K562 (cell line): ENCODE results near the gene TP73. TPM values are rescaled to one million over a fixed set of nuclear protein-coding genes. Genes with fewer than 3 reads are reported as not detected.

Experiments used
- ATAC-seq: fragments of 200-7000 bp; cut with Tn5 transposase; 3 replicates; pipeline ENCODE4 v1.9.1; 2020; ENCODE audit warnings: moderate library complexity
- BruUV-seq: library from RNA; stranded (reverse); fragments of 400-500 nt; replicated peaks from 2 replicates; lab custom pipeline; 2021; lab: Mats Ljungman, UMichigan
- CTCF ChIA-PET: fragments of 300-600 bp; formaldehyde crosslinking; extraction: SDS; loops from one replicate; lab custom pipeline; 2021; ENCODE audit warnings: low intra/inter-chr PET ratio; lab: Yijun Ruan, JAX
- POLR2A ChIA-PET: fragments of 300-600, 350-650 bp; sonication (Branson Sonifier 250); formaldehyde crosslinking; extraction: SDS; loops from one replicate; lab custom pipeline; 2021; ENCODE audit warnings: antibody characterized with exemption, inconsistent platforms; lab: Yijun Ruan, JAX
- DNase-seq, 4 experiments: peaks; one replicate each; pipeline versions ENCODE4 v3.0.0 to v3.0.0-alpha.2; 2011 to 2018; ENCODE audit warnings: low spot score in 3 of 4, mixed read lengths in 3 of 4; ENCODE audit errors: extremely low read depth in 1 of 4
- FAIRE-seq: peaks from 2 replicates; lab custom pipeline; 2011; peaks lifted over from hg19 to GRCh38; lab: Jason Lieb, UNC
- H2AFZ ChIP-seq: 2 replicates; pipeline ENCODE4 v1.6.0; 2011; ENCODE audit warnings: low read depth, low read length, control low read depth, inconsistent platforms
- H3K27ac ChIP-seq: fragments of 200-600 bp; 3 replicates; pipeline ENCODE4 v1.8.0; 2011; ENCODE audit warnings: low read depth, mild to moderate bottlenecking, control low read depth, inconsistent platforms, low read length, moderate library complexity, mixed read lengths; ENCODE audit errors: extremely low read depth
- H3K27me3 ChIP-seq, 2 experiments: fragments of 300-600 bp in 1 of 2; 2 replicates in 1 of 2; 3 replicates in 1 of 2; pipeline versions ENCODE4 v1.6.0 to v1.8.0; 2011; ENCODE audit warnings: inconsistent platforms in 2 of 2, low read length in 2 of 2, mild to moderate bottlenecking in 1 of 2, mixed read lengths in 1 of 2, moderate library complexity in 1 of 2; ENCODE audit not compliant: control insufficient read depth in 2 of 2, insufficient read depth in 2 of 2
- H3K36me3 ChIP-seq: fragments of 300-600 bp; 3 replicates; pipeline ENCODE4 v1.8.0; 2011; ENCODE audit warnings: mild to moderate bottlenecking, low read length, inconsistent platforms; ENCODE audit not compliant: control insufficient read depth, insufficient read depth
- H3K4me1 ChIP-seq, 2 experiments: fragments of 200-600 bp in 1 of 2; replicated peaks in 1 of 2; 2 replicates in 1 of 2; 3 replicates in 1 of 2; pipeline versions ENCODE4 v1.5.1 to v1.8.0; 2011; ENCODE audit warnings: inconsistent platforms in 2 of 2, low read length in 2 of 2, mild to moderate bottlenecking in 1 of 2, mixed read lengths in 1 of 2, moderate library complexity in 1 of 2; ENCODE audit not compliant: control insufficient read depth in 2 of 2, insufficient read depth in 2 of 2
- H3K4me2 ChIP-seq: 2 replicates; pipeline ENCODE4 v1.6.1; 2011; ENCODE audit warnings: low read length, control low read depth, inconsistent platforms, mixed read lengths; ENCODE audit not compliant: insufficient read depth
- H3K4me3 ChIP-seq: fragments of 200-600 bp; sonication (generic), shearing (Covaris generic); 2 replicates; pipeline ENCODE4 v1.5.1; 2016; ENCODE audit warnings: control low read depth, inconsistent platforms
- H3K79me2 ChIP-seq: fragments of 200-600 bp; 3 replicates; pipeline ENCODE4 v1.8.0; 2011; ENCODE audit warnings: low read length, inconsistent platforms; ENCODE audit not compliant: control insufficient read depth, insufficient read depth
- H3K9ac ChIP-seq, 2 experiments: 2 replicates each; pipeline versions ENCODE4 v1.6.0 to v1.6.1; 2011; ENCODE audit warnings: low read depth in 2 of 2, low read length in 2 of 2, control low read depth in 1 of 2, inconsistent platforms in 1 of 2, mild to moderate bottlenecking in 1 of 2, mixed read lengths in 1 of 2; ENCODE audit not compliant: insufficient read depth in 1 of 2
- H3K9me1 ChIP-seq: one replicate; pipeline ENCODE4 v1.6.0; 2011; ENCODE audit warnings: inconsistent platforms, mild to moderate bottlenecking, low read length, moderate library complexity; ENCODE audit not compliant: control insufficient read depth, insufficient read depth
- H3K9me3 ChIP-seq: replicated peaks from 2 replicates; pipeline ENCODE4 v1.5.1; 2011; ENCODE audit warnings: low read depth, low read length, inconsistent platforms; ENCODE audit not compliant: control insufficient read depth, insufficient read depth
- H4K20me1 ChIP-seq: replicated peaks from 2 replicates; pipeline ENCODE4 v1.6.1; 2011; ENCODE audit warnings: low read length, inconsistent platforms, mixed read lengths; ENCODE audit not compliant: control insufficient read depth, insufficient read depth
- BACH1 ChIP-seq: fragments of 200-800 bp; sonication (Bioruptor generic); IDR thresholded peaks from 2 replicates; pipeline ENCODE4 v1.6.1; 2016; ENCODE audit warnings: missing genetic modification characterization, missing compliant biosample characterization
- ETV6 ChIP-seq, 3 experiments: fragments of 150-350 bp in 1 of 3; sonication (generic) in 1 of 3; formaldehyde crosslinking in 1 of 3; IDR thresholded peaks; 2 replicates each; pipeline versions ENCODE4 v1.6.1 to v1.8.0; 2014 to 2022; ENCODE audit warnings: borderline replicate concordance in 2 of 3, low read depth in 2 of 3, antibody characterized with exemption in 1 of 3, low read length in 1 of 3, mild to moderate bottlenecking in 1 of 3, missing genetic modification reagents in 1 of 3
- FOXA1 ChIP-seq: fragments of 450-650 bp; IDR thresholded peaks from 2 replicates; pipeline ENCODE4 v1.6.1; 2016; ENCODE audit warnings: mild to moderate bottlenecking, borderline replicate concordance
- FOXP1 ChIP-seq: sonication (generic); formaldehyde crosslinking; IDR thresholded peaks from 2 replicates; pipeline ENCODE4 v1.8.0; 2022; ENCODE audit warnings: mild to moderate bottlenecking, missing genetic modification reagents
- MCM2 ChIP-seq: fragments of 450-650 bp; IDR thresholded peaks from 2 replicates; pipeline ENCODE4 v1.6.1; 2017; ENCODE audit warnings: low read depth, mild to moderate bottlenecking
- MYNN ChIP-seq, 2 experiments: sonication (generic); formaldehyde crosslinking in 1 of 2; IDR thresholded peaks; 2 replicates each; pipeline versions ENCODE4 v1.5.0 to v1.6.1; 2016 to 2020; ENCODE audit warnings: antibody characterized with exemption in 1 of 2, missing genetic modification reagents in 1 of 2
- NELFE ChIP-seq: IDR thresholded peaks from 2 replicates; pipeline ENCODE4 v1.6.1; 2011; ENCODE audit warnings: mild to moderate bottlenecking; ENCODE audit not compliant: insufficient read depth, insufficient read length
- PHB2 ChIP-seq: fragments of 450-650 bp; IDR thresholded peaks from 2 replicates; pipeline ENCODE4 v1.6.1; 2017; ENCODE audit warnings: low read depth
- RB1 ChIP-seq: fragments of 450-650 bp; IDR thresholded peaks from 2 replicates; pipeline ENCODE4 v1.6.1; 2017; ENCODE audit warnings: low read depth, mild to moderate bottlenecking
- RBM22 ChIP-seq: fragments of 200-400 bp; formaldehyde crosslinking; IDR thresholded peaks from 2 replicates; pipeline ENCODE4 v1.6.1; 2018; ENCODE audit warnings: low read length, low read depth; ENCODE audit not compliant: poor library complexity, severe bottlenecking
- SIN3A ChIP-seq, 2 experiments: fragments of 150-350 bp in 1 of 2; IDR thresholded peaks; 2 replicates each; pipeline ENCODE4 v1.6.1; 2011 to 2016; ENCODE audit warnings: borderline replicate concordance in 2 of 2, low read depth in 2 of 2, low read length in 2 of 2, mild to moderate bottlenecking in 2 of 2, moderate library complexity in 2 of 2; ENCODE audit not compliant: control insufficient read depth in 1 of 2
- TOE1 ChIP-seq, 2 experiments: fragments of 450-650 bp in 1 of 2; sonication (generic) in 1 of 2; formaldehyde crosslinking in 1 of 2; IDR thresholded peaks; 2 replicates each; pipeline versions ENCODE4 v1.7.1 to v1.8.0; 2016 to 2022; ENCODE audit warnings: borderline replicate concordance in 2 of 2, mild to moderate bottlenecking in 2 of 2, antibody characterized with exemption in 1 of 2, inconsistent platforms in 1 of 2, low read depth in 1 of 2, missing genetic modification reagents in 1 of 2, moderate library complexity in 1 of 2
- WGBS: fragments of 100-300 bp; shearing (Covaris generic); methylation state at CpG from one replicate; pipeline ENCODE4 v1.1.6; 2016; ENCODE audit warnings: low coverage, mixed read lengths; ENCODE audit not compliant: insufficient coverage; ENCODE audit errors: missing lambda C conversion rate; 5-methylcytosine and 5-hydroxymethylcytosine counted together
- in situ Hi-C: fragments of 300-500 bp; cut with MboI; formaldehyde crosslinking; loops from 4 replicates; pipeline ENCODE4 v1.15.0; 2018; ENCODE audit warnings: inconsistent platforms, mixed read lengths
- intact Hi-C: fragments of 100-400 bp; cut with micrococcal nuclease; formaldehyde crosslinking; loops from 2 replicates; pipeline ENCODE4 v1.14.2; 2022
- polyA plus RNA-seq, 8 experiments: library from polyadenylated mRNA; depleted of rRNA in 4 of 8; stranded (reverse) in 5 of 8; unstranded in 3 of 8; fragments of >200 nt; fragmentation: Nextera tagmentation in 2 of 8; fragmentation: Illumina TruSeq in 1 of 8; extraction: Ambion mirVana in 2 of 8; extraction: Trizol in 1 of 8; gene quantifications; 2 replicates each; pipeline versions ENCODE4 v1.2.1 to v1.2.3, GENCODE V29; 2011 to 2014; ENCODE audit warnings: inconsistent platforms in 1 of 8, missing spikeins in 1 of 8
- total RNA-seq, 7 experiments: library from RNA; depleted of rRNA in 6 of 7; stranded (reverse); fragments of >200 nt in 6 of 7; fragmentation: Illumina TruSeq in 2 of 7; extraction: Trizol in 2 of 7; gene quantifications; 2 replicates each; pipeline versions ENCODE4 v1.2.1 to v1.2.3, GENCODE V29; 2011 to 2021; ENCODE audit warnings: low replicate concordance in 1 of 7
- TF ChIP-seq, protein P1 (sequence below): sonication (generic); formaldehyde crosslinking; IDR thresholded peaks from 2 replicates; pipeline ENCODE4 v1.8.0; 2022; ENCODE audit warnings: mild to moderate bottlenecking, missing genetic modification reagents
- TF ChIP-seq, protein P2 (sequence below): fragments of 450-650 bp; IDR thresholded peaks from 2 replicates; pipeline ENCODE4 v1.6.1; 2017; ENCODE audit warnings: mild to moderate bottlenecking, moderate library complexity

The TP73 gene
- total and polyA plus RNA-seq, 9 of the 15 experiments (the other 6 are each of a cell fraction or from before 2014, with no cell fraction given), result 0.07 to 1.6 (median 0.40) TPM; not detected in 2

DNA sequence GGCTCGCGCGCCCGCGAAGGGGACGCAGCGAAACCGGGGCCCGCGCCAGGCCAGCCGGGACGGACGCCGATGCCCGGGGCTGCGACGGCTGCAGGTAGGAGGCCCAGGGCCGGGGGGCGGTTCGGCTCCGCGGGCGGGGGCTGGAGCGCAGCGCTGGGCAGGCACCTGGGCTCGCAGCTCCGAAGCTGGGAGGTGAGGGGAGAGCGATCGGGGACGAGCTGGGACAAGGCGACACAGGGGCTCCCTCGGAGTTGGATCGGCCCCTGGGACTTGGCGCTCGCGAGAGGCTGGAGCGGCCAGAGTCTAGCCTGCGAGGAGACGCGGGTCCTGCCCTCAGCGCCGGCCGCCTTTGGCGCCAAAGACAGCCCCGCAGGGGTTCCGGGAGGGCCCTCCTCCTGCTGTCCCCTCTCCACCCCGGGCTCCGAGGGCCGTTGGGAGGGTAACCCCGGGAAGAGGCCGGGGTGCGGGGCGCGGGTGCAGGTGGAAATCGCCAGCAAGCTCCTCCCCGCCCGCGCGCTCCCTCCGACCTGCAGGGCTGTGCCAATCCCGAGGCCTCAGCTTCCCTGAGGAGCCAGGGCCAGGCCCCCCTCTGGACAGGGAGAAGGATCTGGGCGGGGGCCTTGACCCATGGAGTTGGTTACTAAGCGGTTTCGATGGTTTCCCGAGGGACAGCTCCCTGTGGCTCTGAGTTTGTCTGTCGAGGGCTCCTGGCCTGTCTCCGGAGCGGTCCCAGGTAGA, 401 bp downstream of the TP73 start:
- FAIRE-seq (no peak), ATAC-seq (peak; percentile 28), DNase-seq (peak in 3 of 4 experiments; percentile 44 to 55 (median 49))
- Histone ChIP-seq H3K9me3 (no peaks in the 10 kb centered on the region), H3K9ac (peak overlapping the region; percentile 15 to 85; a peak in 3 of 4 replicates), H3K79me2 (peaks cover 11% of the 10 kb centered on the region), H3K9me1 (no peaks in the 10 kb centered on the region), H3K36me3 (0 out of 3 replicates have a peak, but pooled peaks cover 5% of the 10 kb centered on the region), H3K4me2 (peak overlapping the region; percentile 71), H3K27ac (no peak overlapping the region), H3K4me3 (peak overlapping the region; percentile 47), H3K4me1 (peaks cover 11 to 40% of the 10 kb centered on the region in 2 experiments), H3K27me3 (peaks cover 41 to 52% of the 10 kb centered on the region in 2 experiments), H2AFZ (peak overlapping the region; percentile 77), H4K20me1 (peaks cover 3% of the 10 kb centered on the region)
- in situ Hi-C loops (no loop called here), intact Hi-C loops (no loop called here)
- CTCF ChIA-PET, result no interaction called here
- no TSS peak for BruUV-seq
- POLR2A ChIA-PET, result interaction anchor here (0.6 to 1.1 kb wide), 5 partner anchors 9 to 49 kb away, joined by 3 to 7 read pairs (median 5); no protein-coding TSS in a partner anchor
- 7% methylated on average over 59 of the region's 68 CpGs for WGBS
- TF ChIP-seq MYNN (IDR thresholded peaks at IDR 0.05), result no peak
- TF ChIP-seq MYNN (CRISPR knock-in tag; IDR thresholded peaks at IDR 0.05), result no peak
- no peak for TF ChIP-seq MCM2
- no peak; a peak in 1 of 4 replicates for TF ChIP-seq SIN3A (IDR thresholded peaks at IDR 0.05; ENCODE audit: borderline replicate concordance in 2 of 2, control insufficient read depth in 1 of 2, low read depth in 2 of 2, low read length in 2 of 2)
- TF ChIP-seq, protein P1, sequence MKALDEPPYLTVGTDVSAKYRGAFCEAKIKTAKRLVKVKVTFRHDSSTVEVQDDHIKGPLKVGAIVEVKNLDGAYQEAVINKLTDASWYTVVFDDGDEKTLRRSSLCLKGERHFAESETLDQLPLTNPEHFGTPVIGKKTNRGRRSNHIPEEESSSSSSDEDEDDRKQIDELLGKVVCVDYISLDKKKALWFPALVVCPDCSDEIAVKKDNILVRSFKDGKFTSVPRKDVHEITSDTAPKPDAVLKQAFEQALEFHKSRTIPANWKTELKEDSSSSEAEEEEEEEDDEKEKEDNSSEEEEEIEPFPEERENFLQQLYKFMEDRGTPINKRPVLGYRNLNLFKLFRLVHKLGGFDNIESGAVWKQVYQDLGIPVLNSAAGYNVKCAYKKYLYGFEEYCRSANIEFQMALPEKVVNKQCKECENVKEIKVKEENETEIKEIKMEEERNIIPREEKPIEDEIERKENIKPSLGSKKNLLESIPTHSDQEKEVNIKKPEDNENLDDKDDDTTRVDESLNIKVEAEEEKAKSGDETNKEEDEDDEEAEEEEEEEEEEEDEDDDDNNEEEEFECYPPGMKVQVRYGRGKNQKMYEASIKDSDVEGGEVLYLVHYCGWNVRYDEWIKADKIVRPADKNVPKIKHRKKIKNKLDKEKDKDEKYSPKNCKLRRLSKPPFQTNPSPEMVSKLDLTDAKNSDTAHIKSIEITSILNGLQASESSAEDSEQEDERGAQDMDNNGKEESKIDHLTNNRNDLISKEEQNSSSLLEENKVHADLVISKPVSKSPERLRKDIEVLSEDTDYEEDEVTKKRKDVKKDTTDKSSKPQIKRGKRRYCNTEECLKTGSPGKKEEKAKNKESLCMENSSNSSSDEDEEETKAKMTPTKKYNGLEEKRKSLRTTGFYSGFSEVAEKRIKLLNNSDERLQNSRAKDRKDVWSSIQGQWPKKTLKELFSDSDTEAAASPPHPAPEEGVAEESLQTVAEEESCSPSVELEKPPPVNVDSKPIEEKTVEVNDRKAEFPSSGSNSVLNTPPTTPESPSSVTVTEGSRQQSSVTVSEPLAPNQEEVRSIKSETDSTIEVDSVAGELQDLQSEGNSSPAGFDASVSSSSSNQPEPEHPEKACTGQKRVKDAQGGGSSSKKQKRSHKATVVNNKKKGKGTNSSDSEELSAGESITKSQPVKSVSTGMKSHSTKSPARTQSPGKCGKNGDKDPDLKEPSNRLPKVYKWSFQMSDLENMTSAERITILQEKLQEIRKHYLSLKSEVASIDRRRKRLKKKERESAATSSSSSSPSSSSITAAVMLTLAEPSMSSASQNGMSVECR (CRISPR knock-in tag), result peak; percentile 61; the same call in 1 of the 2 replicates
- TF ChIP-seq ETV6 (IDR thresholded peaks at IDR 0.05; ENCODE audit: borderline replicate concordance in 1 of 2, low read depth in 2 of 2, low read length in 1 of 2), result no peak
- TF ChIP-seq ETV6 (CRISPR knock-in tag; IDR thresholded peaks at IDR 0.05; ENCODE audit: borderline replicate concordance), result no peak
- TF ChIP-seq RBM22, result no peak
- TF ChIP-seq, protein P2, sequence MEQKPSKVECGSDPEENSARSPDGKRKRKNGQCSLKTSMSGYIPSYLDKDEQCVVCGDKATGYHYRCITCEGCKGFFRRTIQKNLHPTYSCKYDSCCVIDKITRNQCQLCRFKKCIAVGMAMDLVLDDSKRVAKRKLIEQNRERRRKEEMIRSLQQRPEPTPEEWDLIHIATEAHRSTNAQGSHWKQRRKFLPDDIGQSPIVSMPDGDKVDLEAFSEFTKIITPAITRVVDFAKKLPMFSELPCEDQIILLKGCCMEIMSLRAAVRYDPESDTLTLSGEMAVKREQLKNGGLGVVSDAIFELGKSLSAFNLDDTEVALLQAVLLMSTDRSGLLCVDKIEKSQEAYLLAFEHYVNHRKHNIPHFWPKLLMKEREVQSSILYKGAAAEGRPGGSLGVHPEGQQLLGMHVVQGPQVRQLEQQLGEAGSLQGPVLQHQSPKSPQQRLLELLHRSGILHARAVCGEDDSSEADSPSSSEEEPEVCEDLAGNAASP, result no peak
- TF ChIP-seq TOE1 (IDR thresholded peaks at IDR 0.05; ENCODE audit: borderline replicate concordance), result no peak
- TF ChIP-seq TOE1 (CRISPR knock-in tag; IDR thresholded peaks at IDR 0.05; ENCODE audit: borderline replicate concordance, low read depth), result no peak
- no peak for TF ChIP-seq FOXA1
- TF ChIP-seq NELFE, result no peak
- TF ChIP-seq FOXP1 (CRISPR knock-in tag), result 0 out of 2 replicates have a peak, but pooled peaks have one; percentile 41
- TF ChIP-seq RB1, result peak; percentile 9; the same call in 1 of the 2 replicates
- no peak for TF ChIP-seq PHB2
- TF ChIP-seq BACH1 (tag), result no peak
